Prostate gland (tissue), 2 donors: ENCODE data around the gene PRKG1.

ENCODE experiments used
- POLR2A ChIP-seq: fragments of 450-650 bp; IDR thresholded peaks from one replicate; pipeline ENCODE4 v1.6.1; 2016; ENCODE audit warnings: antibody characterized with exemption, mild to moderate bottlenecking
- POLR2AphosphoS5 ChIP-seq: sonication (generic); formaldehyde crosslinking; IDR thresholded peaks from one replicate; pipeline ENCODE4 v1.6.1; 2017; ENCODE audit warnings: antibody characterized with exemption
- TF ChIP-seq, protein P1 (sequence below), 4 experiments: fragments of 200-600 bp in 2 of 4; fragments of 450-650 bp in 2 of 4; sonication (generic) in 2 of 4; IDR thresholded peaks; 1 replicate in 3 of 4; 2 replicates in 1 of 4; pipeline ENCODE4 v1.5.1; 2016 to 2019; ENCODE audit warnings: antibody characterized with exemption in 4 of 4, mild to moderate bottlenecking in 2 of 4, moderate library complexity in 2 of 4

DNA sequence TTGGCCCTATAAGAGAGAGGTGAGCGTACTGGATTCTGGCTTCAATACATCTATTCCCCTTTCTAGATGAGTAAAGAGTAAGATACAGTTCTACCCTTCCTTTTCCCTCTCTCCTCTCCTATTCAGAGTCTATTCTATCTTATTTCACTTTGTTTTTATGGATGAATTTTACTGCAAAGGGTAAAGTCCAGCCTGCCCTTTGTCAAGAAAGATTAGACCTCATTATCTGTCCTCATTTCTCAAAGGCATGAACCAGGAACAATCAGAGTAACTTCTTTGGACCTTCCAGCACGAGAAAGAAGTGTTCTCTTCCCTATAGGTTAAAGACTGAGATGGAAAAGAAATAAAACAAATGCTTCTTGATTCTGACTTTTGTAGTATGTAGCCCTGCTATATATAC lies 239.0 kb downstream of the PRKG1 start:
- TF ChIP-seq POLR2A (no peak), POLR2AphosphoS5 (no peak)
- TF ChIP-seq, protein P1, sequence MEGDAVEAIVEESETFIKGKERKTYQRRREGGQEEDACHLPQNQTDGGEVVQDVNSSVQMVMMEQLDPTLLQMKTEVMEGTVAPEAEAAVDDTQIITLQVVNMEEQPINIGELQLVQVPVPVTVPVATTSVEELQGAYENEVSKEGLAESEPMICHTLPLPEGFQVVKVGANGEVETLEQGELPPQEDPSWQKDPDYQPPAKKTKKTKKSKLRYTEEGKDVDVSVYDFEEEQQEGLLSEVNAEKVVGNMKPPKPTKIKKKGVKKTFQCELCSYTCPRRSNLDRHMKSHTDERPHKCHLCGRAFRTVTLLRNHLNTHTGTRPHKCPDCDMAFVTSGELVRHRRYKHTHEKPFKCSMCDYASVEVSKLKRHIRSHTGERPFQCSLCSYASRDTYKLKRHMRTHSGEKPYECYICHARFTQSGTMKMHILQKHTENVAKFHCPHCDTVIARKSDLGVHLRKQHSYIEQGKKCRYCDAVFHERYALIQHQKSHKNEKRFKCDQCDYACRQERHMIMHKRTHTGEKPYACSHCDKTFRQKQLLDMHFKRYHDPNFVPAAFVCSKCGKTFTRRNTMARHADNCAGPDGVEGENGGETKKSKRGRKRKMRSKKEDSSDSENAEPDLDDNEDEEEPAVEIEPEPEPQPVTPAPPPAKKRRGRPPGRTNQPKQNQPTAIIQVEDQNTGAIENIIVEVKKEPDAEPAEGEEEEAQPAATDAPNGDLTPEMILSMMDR (IDR thresholded peaks at IDR 0.05) = no peak
